HG03439 (cell line): ENCODE results near the gene ST13.
"Not testable (repeated sequence)": the region's sequence is repeated elsewhere in the genome, so short reads cannot be mapped to it uniquely, and the experiment has no call there.

Experiments used
- ATAC-seq: cut with Tn5 transposase; IDR thresholded peaks from one replicate; pipeline ENCODE4 v1.9.1; 2021; ENCODE audit warnings: mild to moderate bottlenecking, moderate library complexity; ENCODE audit not compliant: unreplicated experiment

Gene ST13

GRCh38 chr22:40791241-40791640 lies 65.2 kb downstream of the ST13 start:
- no peak for ATAC-seq

GRCh38 chr22:40789131-40789530 lies 67.3 kb downstream of the ST13 start:
- ATAC-seq = no peak

GRCh38 chr22:40782521-40782920 lies 73.9 kb downstream of the ST13 start:
- no peak for ATAC-seq

- not testable (repeated sequence) for ATAC-seq
Observed at GRCh38 chr22:40781749-40782148, 74.7 kb downstream of the ST13 start.
